ENCODE data around the gene C12orf42. TPM values are rescaled to one million over a fixed set of nuclear protein-coding genes. Genes with fewer than 3 reads are reported as not detected.

C12orf42 gene
- total RNA-seq, 1 experiment from 2014 or later: not detected

DNA sequence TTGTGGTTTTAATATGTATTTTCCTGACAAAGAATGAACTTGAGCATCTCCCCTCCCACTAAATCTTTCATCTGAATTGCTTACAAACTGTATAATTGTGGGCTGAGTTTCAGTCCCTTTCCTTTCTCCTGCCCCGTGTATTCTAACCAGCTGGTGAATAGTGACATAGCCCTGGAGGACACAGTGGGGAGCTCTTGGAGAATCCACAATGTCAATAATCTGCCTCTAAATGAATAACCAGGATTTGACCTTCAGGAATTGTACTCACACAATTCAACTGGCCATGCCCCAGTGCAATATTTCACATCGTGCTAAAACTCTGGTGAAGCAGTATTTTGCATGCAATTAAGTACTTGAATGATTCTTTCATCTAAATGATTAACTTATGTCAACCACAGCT, 177.2 kb downstream of the C12orf42 start:
- Histone ChIP-seq H2BK12ac (ENCODE audit: insufficient read length, low read depth, low read length) (no peak overlapping the region), H2BK5ac (ENCODE audit: insufficient read length, low read length) (no peak overlapping the region), H4K20me1 (ENCODE audit: control insufficient read depth, insufficient read depth, insufficient read length) (no peaks in the 10 kb centered on the region), H3K27ac (ENCODE audit: insufficient read length, low read depth, low read length) (no peak overlapping the region), H3K23ac (ENCODE audit: insufficient read length, low read depth, low read length) (no peak overlapping the region), H3K23me2 (ENCODE audit: insufficient read length, low read depth, low read length, poor library complexity, severe bottlenecking) (no peaks in the 10 kb centered on the region), H4K5ac (ENCODE audit: insufficient read length, low read depth, low read length) (no peak overlapping the region), H3K4me1 (ENCODE audit: insufficient read depth, low read length) (no peaks in the 10 kb centered on the region), H3K27me3 (ENCODE audit: insufficient read depth, low read length) (no peaks in the 10 kb centered on the region), H3K79me2 (ENCODE audit: insufficient read depth, low read length) (no peaks in the 10 kb centered on the region), H3K18ac (ENCODE audit: insufficient read length, low read depth, low read length) (no peak overlapping the region), H2BK120ac (ENCODE audit: low read depth, low read length, poor library complexity, severe bottlenecking) (no peak overlapping the region), H3T11ph (ENCODE audit: low read length) (no peak overlapping the region), H3K4ac (ENCODE audit: low read depth, low read length) (no peak overlapping the region), H2BK15ac (ENCODE audit: low read depth, low read length) (no peak overlapping the region), H3K4me2 (ENCODE audit: insufficient read depth, insufficient read length, low read length) (no peak overlapping the region), H3K79me1 (ENCODE audit: insufficient read depth, low read depth, low read length, poor library complexity, severe bottlenecking) (no peaks in the 10 kb centered on the region), H3K9me3 (ENCODE audit: control insufficient read depth, low read depth, low read length) (no peaks in the 10 kb centered on the region), H4K91ac (ENCODE audit: insufficient read length, low read depth, low read length) (no peak overlapping the region), H3K9ac (ENCODE audit: extremely low read depth, insufficient read length, low read length) (no peak overlapping the region), H3K14ac (ENCODE audit: insufficient read depth, low read length) (no peak overlapping the region), H2AFZ (ENCODE audit: low read length) (no peak overlapping the region), H3K56ac (ENCODE audit: insufficient read length, low read depth, low read length) (no peak overlapping the region), H2AK5ac (ENCODE audit: insufficient read length, low read length) (no peak overlapping the region), H2BK20ac (ENCODE audit: low read depth, low read length, poor library complexity, severe bottlenecking) (no peak overlapping the region), H4K8ac (replicated peaks; ENCODE audit: insufficient read length, low read depth, low read length) (no peak overlapping the region)
- H3K4me3 Mint-ChIP-seq: no peak overlapping the region
- H3K4me1 Mint-ChIP-seq: no peaks in the 10 kb centered on the region
- TF ChIP-seq, protein P1, sequence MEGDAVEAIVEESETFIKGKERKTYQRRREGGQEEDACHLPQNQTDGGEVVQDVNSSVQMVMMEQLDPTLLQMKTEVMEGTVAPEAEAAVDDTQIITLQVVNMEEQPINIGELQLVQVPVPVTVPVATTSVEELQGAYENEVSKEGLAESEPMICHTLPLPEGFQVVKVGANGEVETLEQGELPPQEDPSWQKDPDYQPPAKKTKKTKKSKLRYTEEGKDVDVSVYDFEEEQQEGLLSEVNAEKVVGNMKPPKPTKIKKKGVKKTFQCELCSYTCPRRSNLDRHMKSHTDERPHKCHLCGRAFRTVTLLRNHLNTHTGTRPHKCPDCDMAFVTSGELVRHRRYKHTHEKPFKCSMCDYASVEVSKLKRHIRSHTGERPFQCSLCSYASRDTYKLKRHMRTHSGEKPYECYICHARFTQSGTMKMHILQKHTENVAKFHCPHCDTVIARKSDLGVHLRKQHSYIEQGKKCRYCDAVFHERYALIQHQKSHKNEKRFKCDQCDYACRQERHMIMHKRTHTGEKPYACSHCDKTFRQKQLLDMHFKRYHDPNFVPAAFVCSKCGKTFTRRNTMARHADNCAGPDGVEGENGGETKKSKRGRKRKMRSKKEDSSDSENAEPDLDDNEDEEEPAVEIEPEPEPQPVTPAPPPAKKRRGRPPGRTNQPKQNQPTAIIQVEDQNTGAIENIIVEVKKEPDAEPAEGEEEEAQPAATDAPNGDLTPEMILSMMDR (conservative IDR thresholded peaks at IDR 0.05): no peak
- no peak for DNase-seq
- no peaks in the 10 kb centered on the region; the same call in 1 of the 2 replicates for H3K27me3 Mint-ChIP-seq (ENCODE audit: low read depth)
- no CpG with 5 or more reads among the region's 2 CpGs for WGBS (ENCODE audit: extremely low coverage, insufficient read length, low lambda C conversion rate)
- no peak overlapping the region for H3K27ac Mint-ChIP-seq
- H3K9me3 Mint-ChIP-seq: peaks cover 3 to 6% of the 10 kb centered on the region in 2 experiments; a peak in 2 of 5 replicates
- no peaks in the 10 kb centered on the region for H3K36me3 Mint-ChIP-seq (ENCODE audit: insufficient read depth in 1 of 3, low read depth in 3 of 3)
